UCSD-AML1 (cell line): ENCODE results near the gene TPGS1.

ENCODE experiments used
- DNase-seq: peaks from one replicate; lab custom pipeline; 2025; ENCODE audit not compliant: unreplicated experiment; lab: John Stamatoyannopoulos, UW

Gene TPGS1

DNA sequence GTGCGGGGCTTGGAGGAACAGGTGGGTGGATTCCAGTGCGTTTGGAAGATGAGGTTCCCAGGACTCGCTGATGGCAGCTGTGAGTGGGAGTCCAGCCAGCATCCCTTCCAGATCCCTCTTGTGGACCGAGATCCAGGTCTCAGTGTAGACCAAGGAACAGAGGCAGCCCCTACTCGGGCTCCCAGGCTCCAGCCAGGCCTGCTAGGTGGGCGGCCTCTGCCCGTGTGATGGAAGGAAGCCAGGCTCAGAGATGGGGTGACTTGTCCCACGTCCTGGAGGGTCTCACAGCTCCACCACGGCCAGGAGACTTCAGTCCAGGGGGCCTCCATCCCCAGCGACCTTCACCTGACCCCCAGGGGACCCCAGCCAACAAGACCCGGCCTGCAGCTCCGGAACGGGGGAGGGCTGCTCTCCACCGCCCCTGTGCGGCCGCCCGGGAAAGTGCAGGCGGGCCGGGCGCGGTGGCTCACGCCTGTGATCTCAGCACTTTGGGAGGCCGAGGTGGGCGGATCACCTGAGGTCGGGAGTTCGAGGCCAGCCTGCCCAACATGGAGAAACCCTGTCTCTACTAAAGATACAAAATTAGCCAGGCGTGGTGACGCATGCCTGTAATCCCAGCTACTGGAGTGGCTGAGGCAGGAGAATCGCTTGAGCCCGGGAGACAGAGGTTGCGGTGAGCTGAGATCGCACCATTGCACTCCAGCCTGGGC is 11.7 kb upstream of the TPGS1 start:
- peak; percentile 58 for DNase-seq

- no peak for DNase-seq
These were observed 11.1 kb upstream of the TPGS1 start, which contains the start of gene MADCAM1 for GRCh38 chr19:496112-496665. Gene MADCAM1 (plus strand): TSS chr19:496486. CDS start chr19:496500, 14 bp downstream.

GRCh38 chr19:496986-497385 is 10.3 kb upstream of the TPGS1 start:
- DNase-seq: no peak

GRCh38 chr19:497491-497868 is 9.8 kb upstream of the TPGS1 start:
- DNase-seq: no peak

- no peak for DNase-seq
These were observed 9.3 kb upstream of the TPGS1 start for GRCh38 chr19:497869-498510.

DNA sequence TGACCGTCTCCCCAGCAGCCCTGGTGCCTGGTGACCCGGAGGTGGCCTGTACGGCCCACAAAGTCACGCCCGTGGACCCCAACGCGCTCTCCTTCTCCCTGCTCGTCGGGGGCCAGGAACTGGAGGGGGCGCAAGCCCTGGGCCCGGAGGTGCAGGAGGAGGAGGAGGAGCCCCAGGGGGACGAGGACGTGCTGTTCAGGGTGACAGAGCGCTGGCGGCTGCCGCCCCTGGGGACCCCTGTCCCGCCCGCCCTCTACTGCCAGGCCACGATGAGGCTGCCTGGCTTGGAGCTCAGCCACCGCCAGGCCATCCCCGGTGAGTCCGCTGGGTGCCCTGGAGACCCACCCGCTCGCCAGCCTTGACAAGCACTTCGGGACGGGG is 8.8 kb upstream of the TPGS1 start:
- DNase-seq: no peak

DNA sequence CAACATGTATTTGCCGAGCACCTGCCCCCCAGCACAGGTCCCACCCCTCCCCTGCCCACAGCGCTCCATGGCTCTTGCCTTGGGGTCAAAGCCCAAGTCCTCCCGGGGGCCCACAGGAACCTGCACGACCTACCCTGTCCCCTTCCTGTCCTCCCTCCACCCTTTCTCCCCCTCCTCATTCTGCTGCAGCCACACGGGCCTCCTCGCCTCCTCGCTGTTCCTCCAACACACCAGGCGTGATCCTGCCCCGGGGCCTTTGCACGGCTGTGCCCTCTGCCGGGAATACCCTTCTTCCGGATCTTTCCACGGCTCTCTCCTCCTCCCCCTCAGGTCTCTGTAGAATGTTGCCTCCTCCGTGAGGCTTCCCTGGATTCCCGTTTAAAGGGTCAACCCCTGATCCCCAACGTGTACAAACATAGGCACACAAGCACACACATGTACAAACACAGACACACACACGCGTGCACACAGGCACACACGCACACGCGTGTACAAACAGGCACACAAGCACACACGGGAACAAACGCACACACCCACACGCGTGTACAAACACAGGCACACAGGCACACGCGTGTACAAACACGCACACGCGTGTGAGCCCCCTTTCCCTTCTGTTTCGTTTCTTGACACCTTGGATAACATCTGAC is 8.2 kb upstream of the TPGS1 start:
- no peak for DNase-seq

GRCh38 chr19:501646-502045 is 5.7 kb upstream of the TPGS1 start:
- DNase-seq: no peak

- no peak for DNase-seq
These were observed 2.7 kb upstream of the TPGS1 start for GRCh38 chr19:504616-505015.

GRCh38 chr19:506404-507285 is 652 bp upstream of the TPGS1 start:
- peak; percentile 97 for DNase-seq

DNA sequence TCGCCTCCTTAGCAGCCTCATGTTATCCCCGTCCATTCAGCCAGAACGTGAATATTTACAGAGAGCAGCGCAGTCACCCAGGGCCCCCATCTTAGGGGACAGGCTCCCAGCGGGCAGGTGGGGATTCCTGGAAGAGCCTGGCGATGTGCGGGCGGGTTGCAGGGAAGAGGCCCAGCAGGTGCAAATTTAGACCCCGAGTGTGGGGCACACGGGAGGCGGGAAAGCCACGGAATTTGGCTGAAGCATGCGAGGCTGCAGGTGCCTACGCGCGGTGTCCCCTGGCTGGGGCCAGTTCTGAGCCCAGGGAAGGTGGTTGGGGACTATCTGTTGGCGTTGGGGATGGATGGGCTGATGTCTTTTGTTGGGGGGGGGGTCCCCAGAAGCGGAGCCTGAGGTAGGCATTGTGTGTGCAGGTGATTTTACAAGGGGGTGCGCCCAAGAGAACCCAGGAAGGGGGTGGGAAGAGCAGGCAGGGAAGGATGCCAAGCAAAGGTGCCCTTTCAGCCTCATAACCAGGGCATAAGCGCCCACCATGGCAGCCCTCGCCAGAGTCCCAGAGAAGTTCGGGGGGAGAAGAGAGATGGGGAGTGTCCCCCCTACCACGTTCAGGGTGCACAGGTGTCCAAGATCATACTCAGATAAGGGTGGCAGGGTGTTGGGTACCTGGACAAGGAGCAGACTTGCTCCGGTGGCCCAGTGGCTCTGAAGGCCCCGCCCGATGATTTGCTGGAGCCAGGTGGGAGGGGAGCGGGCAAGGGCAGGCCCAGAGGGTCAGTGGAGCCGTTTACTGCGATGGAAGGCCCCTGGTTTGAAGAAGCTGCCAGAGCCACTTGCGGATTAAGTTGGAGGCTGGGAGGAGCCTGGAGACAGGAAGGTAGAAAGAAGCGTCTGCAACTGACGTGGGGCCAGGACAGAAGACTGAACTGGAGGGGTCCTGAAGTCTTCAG is 1.2 kb downstream of the TPGS1 start:
- DNase-seq: no peak

GRCh38 chr19:510606-511100 is 3.4 kb downstream of the TPGS1 start:
- peak; percentile 93 for DNase-seq

DNA sequence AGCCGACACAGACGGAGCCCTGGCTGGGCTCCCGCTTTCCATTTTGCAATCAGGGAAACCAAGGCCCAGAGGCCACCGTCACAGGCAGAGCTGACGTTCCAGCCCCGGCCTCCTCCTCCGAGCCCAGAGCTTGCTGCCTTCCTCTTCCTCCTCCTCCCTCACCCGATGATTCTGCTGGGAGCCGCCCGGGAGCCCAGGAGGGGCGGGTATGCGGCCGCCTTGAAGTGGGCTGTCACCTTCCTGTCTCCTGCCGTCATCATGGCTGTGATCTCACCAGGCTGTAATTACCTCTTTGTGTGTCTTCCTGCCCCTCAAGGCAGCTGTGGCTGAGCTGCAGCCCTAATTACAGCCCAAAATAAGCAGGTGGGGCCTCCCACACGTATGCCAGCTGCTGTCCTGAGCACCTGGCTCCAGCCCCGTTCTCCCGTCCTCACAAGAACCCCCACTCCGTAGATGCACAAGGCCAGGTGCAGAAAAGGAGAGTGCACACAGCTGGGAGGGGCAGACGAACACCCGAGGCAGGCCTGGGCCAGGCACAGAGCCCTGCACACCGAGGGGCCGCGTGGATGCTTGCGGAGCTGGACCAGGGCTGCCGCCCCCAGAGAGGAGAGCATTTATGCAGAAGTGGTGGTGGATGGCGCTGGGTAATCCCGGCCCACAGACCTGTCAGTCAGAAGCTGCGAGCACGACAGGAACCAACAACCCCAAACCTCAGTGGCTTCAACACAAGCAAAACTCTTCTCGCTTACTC is 4.0 kb downstream of the TPGS1 start:
- peak; percentile 78 for DNase-seq

DNA sequence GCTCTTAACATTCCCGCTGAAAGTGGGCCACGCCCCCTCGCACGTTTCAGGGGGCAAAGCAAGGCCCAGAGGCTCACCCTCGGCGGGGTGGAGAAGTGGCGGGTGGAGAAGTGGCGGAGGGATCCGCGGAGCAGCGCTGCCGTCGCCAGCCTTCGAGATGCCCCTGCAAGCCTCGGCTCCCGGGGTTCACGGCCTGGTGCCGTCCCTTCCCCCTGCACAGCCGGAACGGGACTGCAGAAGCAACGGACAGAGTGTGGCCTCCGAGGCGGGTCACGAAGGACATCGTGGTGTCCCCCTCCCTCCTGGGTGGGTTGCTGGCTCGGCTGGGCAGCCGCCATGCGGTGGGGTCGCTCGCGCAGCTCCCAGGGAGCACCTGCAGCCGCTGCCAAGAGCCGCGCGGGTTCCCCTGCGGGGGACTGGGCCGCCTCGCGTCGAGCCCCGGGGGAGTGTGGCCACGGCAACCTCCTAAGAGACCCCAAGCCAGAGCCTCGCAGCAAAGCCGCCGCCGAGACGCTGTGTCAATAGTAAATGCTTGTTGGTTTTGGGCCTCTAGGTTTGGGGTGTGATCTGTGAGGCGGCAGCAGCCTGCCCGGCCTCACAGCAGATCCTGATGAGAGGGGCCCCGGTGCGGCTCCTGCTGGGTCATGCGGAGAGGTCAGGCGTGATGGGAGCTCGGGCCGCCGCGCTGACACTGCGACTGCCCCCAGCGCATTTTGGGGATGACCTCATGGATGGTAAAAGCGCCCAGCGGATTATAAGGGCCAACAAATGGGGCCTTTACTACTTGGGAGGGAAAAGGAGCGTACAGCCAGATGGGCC is 5.5 kb downstream of the TPGS1 start:
- no peak for DNase-seq

GRCh38 chr19:513368-514165 is 6.3 kb downstream of the TPGS1 start:
- DNase-seq: no peak

- DNase-seq: no peak
These were observed 6.9 kb downstream of the TPGS1 start for GRCh38 chr19:514166-514663.
